Mesenchymal stem cell (in vitro differentiated cells and primary cell): ENCODE measurements around the gene SRSF12.

Source experiments
- DNase-seq: peaks from one replicate; pipeline ENCODE4 v3.0.0-alpha.2; 2013
- H2AFZ ChIP-seq: one replicate; pipeline ENCODE4 v1.6.1; 2013; ENCODE audit warnings: low read depth, mild to moderate bottlenecking, control low read depth, inconsistent platforms, low read length, moderate library complexity
- H2AK5ac ChIP-seq: 2 replicates; pipeline ENCODE4 v1.6.1; 2013; ENCODE audit warnings: low read length, moderate library complexity, mild to moderate bottlenecking, inconsistent platforms; ENCODE audit not compliant: severe bottlenecking
- H2BK120ac ChIP-seq: one replicate; pipeline ENCODE4 v1.6.1; 2013; ENCODE audit warnings: low read depth, mild to moderate bottlenecking, inconsistent platforms, low read length, moderate library complexity
- H2BK12ac ChIP-seq, 2 experiments: one replicate each; pipeline ENCODE4 v1.6.1; 2013; ENCODE audit warnings: inconsistent platforms in 2 of 2, low read length in 2 of 2, mild to moderate bottlenecking in 2 of 2, moderate library complexity in 2 of 2, control low read depth in 1 of 2
- H2BK15ac ChIP-seq: one replicate; pipeline ENCODE4 v1.6.1; 2013; ENCODE audit warnings: mild to moderate bottlenecking, low read depth, inconsistent platforms; ENCODE audit not compliant: poor library complexity, severe bottlenecking
- H2BK5ac ChIP-seq: 2 replicates; pipeline ENCODE4 v1.6.1; 2013; ENCODE audit warnings: low read depth, mild to moderate bottlenecking, low read length, control low read depth, inconsistent platforms; ENCODE audit not compliant: poor library complexity, severe bottlenecking
- H3K14ac ChIP-seq, 2 experiments: one replicate each; pipeline ENCODE4 v1.6.1; 2013; ENCODE audit warnings: inconsistent platforms in 2 of 2, low read length in 2 of 2, control low read depth in 1 of 2, mild to moderate bottlenecking in 1 of 2, moderate library complexity in 1 of 2
- H3K18ac ChIP-seq, 2 experiments: one replicate each; pipeline ENCODE4 v1.6.1; 2013; ENCODE audit warnings: inconsistent platforms in 2 of 2, low read length in 2 of 2, control low read depth in 1 of 2, low read depth in 1 of 2, mild to moderate bottlenecking in 1 of 2
- H3K23ac ChIP-seq, 2 experiments: one replicate each; pipeline ENCODE4 v1.6.1; 2013; ENCODE audit warnings: inconsistent platforms in 2 of 2, low read length in 2 of 2, mild to moderate bottlenecking in 2 of 2, moderate library complexity in 2 of 2, control low read depth in 1 of 2
- H3K27ac ChIP-seq: 2 replicates; pipeline ENCODE4 v1.5.1; 2013; ENCODE audit warnings: mild to moderate bottlenecking, moderate library complexity, low read length, control low read depth, inconsistent platforms; ENCODE audit not compliant: poor library complexity, severe bottlenecking
- H3K27me3 ChIP-seq, 2 experiments: 2 replicates each; pipeline versions ENCODE4 v1.6.1 to v1.7.0; 2013; ENCODE audit warnings: low read length in 2 of 2, mild to moderate bottlenecking in 2 of 2, moderate library complexity in 2 of 2, control low read depth in 1 of 2, inconsistent platforms in 1 of 2; ENCODE audit not compliant: control insufficient read depth in 1 of 2, insufficient read depth in 1 of 2
- H3K36me3 ChIP-seq, 2 experiments: 2 replicates each; pipeline versions ENCODE4 v1.6.1 to v1.7.0; 2013; ENCODE audit warnings: low read length in 2 of 2, control low read depth in 1 of 2, inconsistent platforms in 1 of 2, low read depth in 1 of 2, mild to moderate bottlenecking in 1 of 2; ENCODE audit not compliant: insufficient read depth in 2 of 2, control insufficient read depth in 1 of 2
- H3K4ac ChIP-seq, 2 experiments: one replicate each; pipeline ENCODE4 v1.6.1; 2013; ENCODE audit warnings: inconsistent platforms in 2 of 2, low read length in 2 of 2, mild to moderate bottlenecking in 2 of 2, moderate library complexity in 2 of 2, control low read depth in 1 of 2, low read depth in 1 of 2
- H3K4me1 ChIP-seq: 2 replicates; pipeline ENCODE4 v1.6.1; 2013; ENCODE audit warnings: low read depth, low read length, control low read depth; ENCODE audit not compliant: control insufficient read depth, insufficient read depth
- H3K4me2 ChIP-seq: 2 replicates; pipeline ENCODE4 v1.6.1; 2013; ENCODE audit warnings: low read length, mild to moderate bottlenecking, inconsistent platforms; ENCODE audit not compliant: poor library complexity, severe bottlenecking
- H3K4me3 ChIP-seq, 2 experiments: 2 replicates each; pipeline versions ENCODE4 v1.5.1 to v1.7.0; 2013; ENCODE audit warnings: low read length in 2 of 2, mild to moderate bottlenecking in 2 of 2, control low read depth in 1 of 2, low read depth in 1 of 2; ENCODE audit not compliant: insufficient read depth in 1 of 2
- H3K79me1 ChIP-seq: replicated peaks from 2 replicates; pipeline ENCODE4 v1.6.1; 2013; ENCODE audit warnings: mild to moderate bottlenecking, control low read depth, low read length, inconsistent platforms; ENCODE audit not compliant: poor library complexity, severe bottlenecking
- H3K9ac ChIP-seq: 2 replicates; pipeline ENCODE4 v1.7.0; 2013; ENCODE audit warnings: mild to moderate bottlenecking, low read length, moderate library complexity
- H3K9me3 ChIP-seq: 2 replicates; pipeline ENCODE4 v1.7.0; 2013; ENCODE audit warnings: mild to moderate bottlenecking, low read length; ENCODE audit not compliant: control insufficient read depth
- H4K8ac ChIP-seq: one replicate; pipeline ENCODE4 v1.6.1; 2013; ENCODE audit warnings: inconsistent platforms, mild to moderate bottlenecking, low read length, moderate library complexity
- H4K91ac ChIP-seq: one replicate; pipeline ENCODE4 v1.6.1; 2013; ENCODE audit warnings: mild to moderate bottlenecking, low read length, inconsistent platforms
- WGBS: methylation state at CpG from one replicate; pipeline ENCODE4 v1.1.7; 2013; ENCODE audit warnings: mixed read lengths; 5-methylcytosine and 5-hydroxymethylcytosine counted together

SRSF12 gene

DNA sequence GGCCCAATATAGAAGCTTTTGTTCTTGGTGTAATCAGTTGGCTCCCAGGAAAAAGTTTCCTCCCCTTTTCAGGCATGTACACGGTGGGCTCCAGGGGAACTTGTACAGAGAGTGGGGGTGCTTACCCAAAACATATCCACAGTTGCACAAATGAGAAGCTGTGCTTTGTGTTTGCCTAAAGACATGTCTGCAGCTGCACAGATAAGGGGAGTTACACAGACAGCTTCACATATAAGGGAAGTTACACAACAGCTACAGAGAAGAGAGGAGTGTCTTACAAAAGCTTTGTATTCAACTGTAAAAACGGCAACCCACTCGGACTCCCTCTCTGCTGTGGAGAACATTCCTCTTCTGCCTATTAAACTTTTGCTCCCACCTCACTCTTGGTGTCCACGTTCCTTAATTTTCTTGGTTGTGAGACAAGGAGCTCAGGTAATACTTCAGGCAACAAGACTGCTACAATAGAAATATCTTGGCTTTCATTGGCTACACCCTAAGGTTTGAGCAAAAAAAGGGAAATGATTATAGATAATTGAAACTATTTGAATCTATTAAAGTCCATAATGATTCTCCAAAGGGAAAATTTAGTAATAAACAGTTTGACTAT lies 44.8 kb downstream of the SRSF12 start:
- no peak overlapping the region for H2BK120ac ChIP-seq
- H3K23ac ChIP-seq, result no peak overlapping the region
- H2BK15ac ChIP-seq, result no peak overlapping the region
- no peaks in the 10 kb centered on the region for H3K9me3 ChIP-seq
- no peak overlapping the region for H3K4ac ChIP-seq
- no peak overlapping the region for H2AK5ac ChIP-seq
- H3K27me3 ChIP-seq, result no peaks in the 10 kb centered on the region
- H2BK12ac ChIP-seq, result no peak overlapping the region
- H3K9ac ChIP-seq, result no peak overlapping the region
- no peaks in the 10 kb centered on the region for H3K79me1 ChIP-seq
- WGBS, result 47% methylated on average over 4 of the region's 4 CpGs
- H3K36me3 ChIP-seq, result no peaks in the 10 kb centered on the region
- no peak overlapping the region for H3K14ac ChIP-seq
- H3K4me2 ChIP-seq, result no peak overlapping the region
- H2AFZ ChIP-seq, result peak overlapping the region; percentile 29
- no peak overlapping the region for H3K27ac ChIP-seq
- no peak overlapping the region for H2BK5ac ChIP-seq
- H3K4me3 ChIP-seq, result no peak overlapping the region
- peak overlapping the region in 1 of 2 experiments; percentile 59 for H3K18ac ChIP-seq
- DNase-seq, result peak; percentile 53
- no peaks in the 10 kb centered on the region for H3K4me1 ChIP-seq
- no peak overlapping the region for H4K91ac ChIP-seq
- H4K8ac ChIP-seq, result peak overlapping the region; percentile 51

GRCh38 chr6:89071036-89071435 lies 46.8 kb downstream of the SRSF12 start:
- H3K18ac ChIP-seq, result no peak overlapping the region
- no peak overlapping the region for H2AK5ac ChIP-seq
- H3K14ac ChIP-seq, result no peak overlapping the region
- no peak overlapping the region for H3K4me2 ChIP-seq
- H3K27me3 ChIP-seq, result no peaks in the 10 kb centered on the region
- no peaks in the 10 kb centered on the region for H3K9me3 ChIP-seq
- no peak overlapping the region for H3K4me3 ChIP-seq
- no peaks in the 10 kb centered on the region for H3K4me1 ChIP-seq
- no peak overlapping the region for H4K8ac ChIP-seq
- H3K36me3 ChIP-seq, result no peaks in the 10 kb centered on the region
- no peak overlapping the region for H3K4ac ChIP-seq
- H3K23ac ChIP-seq, result no peak overlapping the region
- no peak overlapping the region for H3K27ac ChIP-seq
- DNase-seq, result no peak
- no peak overlapping the region for H2BK120ac ChIP-seq
- H4K91ac ChIP-seq, result no peak overlapping the region
- no peak overlapping the region for H2AFZ ChIP-seq
- no peak overlapping the region for H2BK5ac ChIP-seq
- H3K9ac ChIP-seq, result no peak overlapping the region
- H3K79me1 ChIP-seq, result no peaks in the 10 kb centered on the region
- H2BK15ac ChIP-seq, result no peak overlapping the region
- H2BK12ac ChIP-seq, result no peak overlapping the region

- Histone ChIP-seq H2BK5ac (no peak overlapping the region), H3K27ac (no peak overlapping the region), H3K14ac (no peak overlapping the region), H3K4me3 (no peak overlapping the region), H4K8ac (no peak overlapping the region), H3K27me3 (no peaks in the 10 kb centered on the region), H4K91ac (no peak overlapping the region), H2BK15ac (no peak overlapping the region), H2AK5ac (no peak overlapping the region), H3K4me2 (no peak overlapping the region), H3K79me1 (no peaks in the 10 kb centered on the region), H3K9me3 (no peaks in the 10 kb centered on the region), H3K4ac (no peak overlapping the region), H3K23ac (no peak overlapping the region), H3K4me1 (no peaks in the 10 kb centered on the region), H3K9ac (no peak overlapping the region), H2BK12ac (no peak overlapping the region), H2BK120ac (no peak overlapping the region), H3K18ac (no peak overlapping the region), H2AFZ (no peak overlapping the region), H3K36me3 (no peaks in the 10 kb centered on the region)
- DNase-seq, result no peak
- WGBS, result 88% methylated on average over 10 of the region's 10 CpGs
These were observed 48.2 kb downstream of the SRSF12 start for GRCh38 chr6:89069536-89070163.

DNA sequence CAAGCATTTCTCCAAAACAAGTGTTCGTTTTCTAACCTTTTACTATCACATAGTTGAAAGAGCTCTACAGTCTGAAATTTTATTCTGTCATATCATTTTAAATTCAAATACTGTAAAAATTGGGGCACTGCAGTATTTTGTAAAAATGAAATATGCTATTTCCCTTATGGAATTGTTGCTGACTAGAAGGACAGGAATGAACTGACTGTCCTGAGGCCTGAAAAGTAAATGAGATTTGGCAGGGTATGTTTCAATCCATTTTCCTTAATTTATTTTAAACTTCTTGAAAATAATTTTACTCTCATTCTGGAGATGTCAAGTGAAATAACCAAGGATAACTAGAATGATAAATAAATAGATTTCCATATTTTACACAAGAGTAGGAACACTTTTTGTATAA lies 49.2 kb downstream of the SRSF12 start:
- no peak for DNase-seq
- Histone ChIP-seq H2AK5ac (no peak overlapping the region), H3K23ac (no peak overlapping the region), H3K4me3 (no peak overlapping the region), H2BK12ac (no peak overlapping the region), H3K4me2 (no peak overlapping the region), H2BK5ac (no peak overlapping the region), H2AFZ (no peak overlapping the region), H3K14ac (no peak overlapping the region), H3K36me3 (no peaks in the 10 kb centered on the region), H3K9me3 (no peaks in the 10 kb centered on the region), H2BK120ac (no peak overlapping the region), H2BK15ac (no peak overlapping the region), H3K4ac (no peak overlapping the region), H3K27ac (no peak overlapping the region), H4K91ac (no peak overlapping the region), H3K18ac (no peak overlapping the region), H3K9ac (no peak overlapping the region), H4K8ac (no peak overlapping the region), H3K27me3 (no peaks in the 10 kb centered on the region), H3K4me1 (no peaks in the 10 kb centered on the region), H3K79me1 (no peaks in the 10 kb centered on the region)
- 40% methylated on average over 1 of the region's 1 CpG for WGBS
